SK-N-SH treated with all-trans-retinoic acid at 6 μM for 48 hours (cell line): ENCODE results near the gene INHBB.

Experiments used
- ATAC-seq: fragments of 200-7000 bp; cut with Tn5 transposase; 3 replicates; pipeline ENCODE4 v1.9.1; 2020; ENCODE audit warnings: mild to moderate bottlenecking, moderate library complexity
- ARNTL ChIP-seq: fragments of 450-650 bp; formaldehyde crosslinking; IDR thresholded peaks from 2 replicates; pipeline ENCODE4 v1.5.0; 2020; ENCODE audit warnings: low read depth, mild to moderate bottlenecking, moderate library complexity, borderline replicate concordance
- BACH2 ChIP-seq: fragments of 250-450 bp; sonication (Bioruptor Pico); IDR thresholded peaks from 2 replicates; pipeline ENCODE4 v1.9.0; 2021; ENCODE audit warnings: mild to moderate bottlenecking, borderline replicate concordance
- CSDC2 ChIP-seq: fragments of 250-450 bp; sonication (Bioruptor Pico); IDR thresholded peaks from 2 replicates; pipeline ENCODE4 v1.5.0; 2020; ENCODE audit warnings: mild to moderate bottlenecking, moderate library complexity
- ESRRG ChIP-seq: fragments of 250-450 bp; sonication (Bioruptor Pico); IDR thresholded peaks from 2 replicates; pipeline ENCODE4 v1.6.1; 2021; ENCODE audit warnings: mild to moderate bottlenecking
- GLIS3 ChIP-seq: fragments of 250-450 bp; sonication (Bioruptor Pico); IDR thresholded peaks from 2 replicates; pipeline ENCODE4 v1.5.0; 2020; ENCODE audit warnings: mild to moderate bottlenecking, moderate library complexity
- ISL1 ChIP-seq: fragments of 250-450 bp; sonication (Bioruptor Pico); IDR thresholded peaks from 2 replicates; pipeline ENCODE4 v2.1.2; 2022; ENCODE audit warnings: mild to moderate bottlenecking, moderate library complexity
- PATZ1 ChIP-seq: fragments of 250-450 bp; sonication (Bioruptor Pico); IDR thresholded peaks from 2 replicates; pipeline ENCODE4 v1.8.0; 2020; ENCODE audit warnings: mild to moderate bottlenecking, moderate library complexity, borderline replicate concordance
- POU6F1 ChIP-seq: fragments of 250-450 bp; sonication (Bioruptor Pico); IDR thresholded peaks from 2 replicates; pipeline ENCODE4 v1.8.0; 2021; ENCODE audit warnings: low read depth, mild to moderate bottlenecking, moderate library complexity, borderline replicate concordance
- PPARA ChIP-seq: fragments of 250-450 bp; sonication (Bioruptor Pico); IDR thresholded peaks from 2 replicates; pipeline ENCODE4 v1.5.0; 2020; ENCODE audit warnings: mild to moderate bottlenecking, borderline replicate concordance
- RARB ChIP-seq: fragments of 250-450 bp; sonication (Bioruptor Pico); IDR thresholded peaks from 2 replicates; pipeline ENCODE4 v1.8.0; 2021; ENCODE audit warnings: mild to moderate bottlenecking, moderate library complexity
- SNAI2 ChIP-seq: fragments of 250-450 bp; sonication (Bioruptor Pico); IDR thresholded peaks from 2 replicates; pipeline ENCODE4 v1.5.0; 2020; ENCODE audit warnings: mild to moderate bottlenecking, moderate library complexity
- TCF4 ChIP-seq: fragments of 250-450 bp; sonication (Bioruptor Pico); IDR thresholded peaks from 2 replicates; pipeline ENCODE4 v1.8.0; 2021; ENCODE audit warnings: mild to moderate bottlenecking, moderate library complexity, borderline replicate concordance
- TOX ChIP-seq: fragments of 250-450 bp; sonication (Bioruptor Pico); IDR thresholded peaks from 2 replicates; pipeline ENCODE4 v1.8.0; 2021; ENCODE audit warnings: mild to moderate bottlenecking, moderate library complexity, borderline replicate concordance
- ZFP3 ChIP-seq: fragments of 250-450 bp; sonication (Bioruptor Pico); IDR thresholded peaks from 2 replicates; pipeline ENCODE4 v1.5.0; 2020; ENCODE audit warnings: mild to moderate bottlenecking, moderate library complexity
- ZFP30 ChIP-seq: fragments of 450-650 bp; formaldehyde crosslinking; IDR thresholded peaks from 2 replicates; pipeline ENCODE4 v1.5.0; 2022; ENCODE audit warnings: mild to moderate bottlenecking, moderate library complexity
- ZNF565 ChIP-seq: fragments of 450-650 bp; formaldehyde crosslinking; conservative IDR thresholded peaks from 2 replicates; pipeline ENCODE4 v1.5.0; 2020; ENCODE audit warnings: low read depth, mild to moderate bottlenecking, moderate library complexity
- ZNF70 ChIP-seq: fragments of 450-650 bp; formaldehyde crosslinking; IDR thresholded peaks from 2 replicates; pipeline ENCODE4 v1.5.0; 2020; ENCODE audit warnings: mild to moderate bottlenecking, moderate library complexity
- ZNF8 ChIP-seq: fragments of 450-650 bp; formaldehyde crosslinking; IDR thresholded peaks from 2 replicates; pipeline ENCODE4 v1.5.0; 2020; ENCODE audit warnings: mild to moderate bottlenecking, moderate library complexity
- TF ChIP-seq, protein P1 (sequence below): fragments of 250-450 bp; sonication (Bioruptor Pico); IDR thresholded peaks from 2 replicates; pipeline ENCODE4 v1.5.1; 2020; ENCODE audit warnings: low read depth, mild to moderate bottlenecking, moderate library complexity
- TF ChIP-seq, protein P2 (sequence below): fragments of 250-450 bp; sonication (Bioruptor Pico); IDR thresholded peaks from 2 replicates; pipeline ENCODE4 v1.5.0; 2020; ENCODE audit warnings: mild to moderate bottlenecking, moderate library complexity

Gene INHBB

GRCh38 chr2:120342446-120342845 lies 3.5 kb upstream of the INHBB start:
- TF ChIP-seq BACH2 (CRISPR knock-in tag) (no peak), ISL1 (no peak), ZNF565 (CRISPR knock-in tag) (no peak), CSDC2 (CRISPR knock-in tag) (no peak), TOX (CRISPR knock-in tag) (no peak), ZFP30 (CRISPR knock-in tag) (no peak), ZNF70 (CRISPR knock-in tag) (no peak), TCF4 (CRISPR knock-in tag) (no peak), ZFP3 (CRISPR knock-in tag) (no peak), PPARA (no peak), PATZ1 (CRISPR knock-in tag) (no peak), POU6F1 (CRISPR knock-in tag) (no peak), ZNF8 (no peak), SNAI2 (CRISPR knock-in tag) (no peak), GLIS3 (CRISPR knock-in tag) (no peak), RARB (CRISPR knock-in tag) (no peak)
- TF ChIP-seq, protein P1, sequence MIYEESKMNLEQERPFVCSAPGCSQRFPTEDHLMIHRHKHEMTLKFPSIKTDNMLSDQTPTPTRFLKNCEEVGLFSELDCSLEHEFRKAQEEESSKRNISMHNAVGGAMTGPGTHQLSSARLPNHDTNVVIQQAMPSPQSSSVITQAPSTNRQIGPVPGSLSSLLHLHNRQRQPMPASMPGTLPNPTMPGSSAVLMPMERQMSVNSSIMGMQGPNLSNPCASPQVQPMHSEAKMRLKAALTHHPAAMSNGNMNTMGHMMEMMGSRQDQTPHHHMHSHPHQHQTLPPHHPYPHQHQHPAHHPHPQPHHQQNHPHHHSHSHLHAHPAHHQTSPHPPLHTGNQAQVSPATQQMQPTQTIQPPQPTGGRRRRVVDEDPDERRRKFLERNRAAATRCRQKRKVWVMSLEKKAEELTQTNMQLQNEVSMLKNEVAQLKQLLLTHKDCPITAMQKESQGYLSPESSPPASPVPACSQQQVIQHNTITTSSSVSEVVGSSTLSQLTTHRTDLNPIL (CRISPR knock-in tag): no peak
- TF ChIP-seq, protein P2, sequence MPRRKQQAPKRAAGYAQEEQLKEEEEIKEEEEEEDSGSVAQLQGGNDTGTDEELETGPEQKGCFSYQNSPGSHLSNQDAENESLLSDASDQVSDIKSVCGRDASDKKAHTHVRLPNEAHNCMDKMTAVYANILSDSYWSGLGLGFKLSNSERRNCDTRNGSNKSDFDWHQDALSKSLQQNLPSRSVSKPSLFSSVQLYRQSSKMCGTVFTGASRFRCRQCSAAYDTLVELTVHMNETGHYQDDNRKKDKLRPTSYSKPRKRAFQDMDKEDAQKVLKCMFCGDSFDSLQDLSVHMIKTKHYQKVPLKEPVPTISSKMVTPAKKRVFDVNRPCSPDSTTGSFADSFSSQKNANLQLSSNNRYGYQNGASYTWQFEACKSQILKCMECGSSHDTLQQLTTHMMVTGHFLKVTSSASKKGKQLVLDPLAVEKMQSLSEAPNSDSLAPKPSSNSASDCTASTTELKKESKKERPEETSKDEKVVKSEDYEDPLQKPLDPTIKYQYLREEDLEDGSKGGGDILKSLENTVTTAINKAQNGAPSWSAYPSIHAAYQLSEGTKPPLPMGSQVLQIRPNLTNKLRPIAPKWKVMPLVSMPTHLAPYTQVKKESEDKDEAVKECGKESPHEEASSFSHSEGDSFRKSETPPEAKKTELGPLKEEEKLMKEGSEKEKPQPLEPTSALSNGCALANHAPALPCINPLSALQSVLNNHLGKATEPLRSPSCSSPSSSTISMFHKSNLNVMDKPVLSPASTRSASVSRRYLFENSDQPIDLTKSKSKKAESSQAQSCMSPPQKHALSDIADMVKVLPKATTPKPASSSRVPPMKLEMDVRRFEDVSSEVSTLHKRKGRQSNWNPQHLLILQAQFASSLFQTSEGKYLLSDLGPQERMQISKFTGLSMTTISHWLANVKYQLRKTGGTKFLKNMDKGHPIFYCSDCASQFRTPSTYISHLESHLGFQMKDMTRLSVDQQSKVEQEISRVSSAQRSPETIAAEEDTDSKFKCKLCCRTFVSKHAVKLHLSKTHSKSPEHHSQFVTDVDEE (CRISPR knock-in tag): no peak
- ATAC-seq: no peak

- no peak for TF ChIP-seq ZNF8
- TF ChIP-seq, protein P2 (CRISPR knock-in tag): no peak
- peak; percentile 45 for ATAC-seq
These were observed 2.9 kb upstream of the INHBB start for GRCh38 chr2:120343100-120343432.

DNA sequence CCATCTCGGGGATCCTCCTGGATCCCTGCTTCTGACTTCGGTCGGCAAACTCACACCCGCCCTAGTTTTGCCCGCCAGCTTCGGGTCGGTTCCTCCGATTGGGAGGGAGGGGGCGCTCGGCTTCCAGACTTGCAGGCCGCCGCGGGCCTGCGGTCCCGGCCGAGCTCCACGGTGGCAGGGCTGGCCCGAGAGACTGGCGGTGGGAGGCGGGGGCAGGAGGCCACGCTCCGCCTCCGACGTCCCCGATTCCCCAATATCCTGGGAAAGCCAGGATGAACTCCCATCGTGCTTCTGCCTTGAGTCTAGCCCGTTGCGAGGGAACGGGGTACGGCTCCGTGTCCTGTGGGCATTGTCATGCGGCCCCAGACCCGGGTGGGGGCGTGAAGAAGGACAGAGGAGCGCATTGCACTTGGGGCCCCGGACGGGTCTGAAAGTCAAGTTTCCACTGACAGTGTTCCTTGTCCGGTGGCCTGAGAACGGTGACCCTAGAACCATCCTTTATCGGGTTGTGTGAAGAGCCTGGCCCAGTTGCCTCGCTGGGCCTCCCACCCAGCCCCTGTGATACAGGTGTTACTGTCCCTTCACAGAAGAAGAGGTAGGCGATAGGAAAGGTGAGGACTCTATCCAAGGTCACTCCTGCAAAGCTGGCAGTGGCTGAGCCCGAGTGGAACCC lies 2.4 kb upstream of the INHBB start:
- ATAC-seq: peak; percentile 92
- TF ChIP-seq PATZ1 (CRISPR knock-in tag): no peak
- no peak for TF ChIP-seq PPARA
- TF ChIP-seq ZNF70 (CRISPR knock-in tag): no peak
- TF ChIP-seq RARB (CRISPR knock-in tag): no peak
- no peak for TF ChIP-seq ESRRG (CRISPR knock-in tag)
- TF ChIP-seq, protein P2 (CRISPR knock-in tag): no peak
- TF ChIP-seq ARNTL: no peak
- no peak for TF ChIP-seq TCF4 (CRISPR knock-in tag)
- no peak for TF ChIP-seq ZFP3 (CRISPR knock-in tag)
